ENCODE results near the gene TSPAN4.

The TSPAN4 gene

DNA sequence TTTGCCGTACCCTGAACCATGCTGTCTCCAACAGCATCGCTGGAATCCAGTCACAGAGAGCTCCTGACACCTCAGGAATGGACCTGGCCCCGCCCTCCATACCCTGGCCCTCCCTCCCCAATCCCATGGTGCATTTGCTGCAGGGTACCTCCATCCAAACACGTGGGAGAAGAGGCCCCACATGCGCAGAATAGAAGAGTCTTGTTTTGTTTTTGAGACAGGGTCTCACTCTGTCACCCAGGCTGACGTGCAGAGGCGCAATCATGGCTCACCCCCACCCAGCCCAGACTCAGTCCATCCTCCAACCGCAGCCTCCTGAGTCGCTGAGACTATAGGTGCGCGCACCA is 26.2 kb upstream of the TSPAN4 start (continued):
- TF ChIP-seq ZNF660 (tag by site-specific recombination; IDR thresholded peaks at IDR 0.05) (no peak), ZIC2 (tag by site-specific recombination; IDR thresholded peaks at IDR 0.05) (no peak), ZNF654 (tag by site-specific recombination; IDR thresholded peaks at IDR 0.05; ENCODE audit: low read depth) (no peak), SP3 (tag by site-specific recombination; IDR thresholded peaks at IDR 0.05) (0 out of 2 replicates have a peak, but pooled peaks have one; percentile 18), ZNF626 (tag by site-specific recombination; IDR thresholded peaks at IDR 0.05) (no peak), GLIS2 (tag by site-specific recombination; IDR thresholded peaks at IDR 0.05) (no peak), ZNF571 (tag by site-specific recombination; IDR thresholded peaks at IDR 0.05) (no peak), YY1 (tag by site-specific recombination; IDR thresholded peaks at IDR 0.05) (no peak), FEZF1 (tag by site-specific recombination; IDR thresholded peaks at IDR 0.05) (no peak), ZNF777 (tag by site-specific recombination; IDR thresholded peaks at IDR 0.05; ENCODE audit: borderline replicate concordance) (no peak), SALL2 (tag by site-specific recombination; IDR thresholded peaks at IDR 0.05; ENCODE audit: borderline replicate concordance) (no peak), ZNF76 (tag by site-specific recombination; IDR thresholded peaks at IDR 0.05; ENCODE audit: borderline replicate concordance, low read depth) (peak; percentile 22; the same call in 1 of the 2 replicates), SCRT2 (tag by site-specific recombination; IDR thresholded peaks at IDR 0.05) (no peak), ZNF174 (tag by site-specific recombination; IDR thresholded peaks at IDR 0.05) (no peak), ZNF561 (tag by site-specific recombination; IDR thresholded peaks at IDR 0.05; ENCODE audit: borderline replicate concordance) (no peak), IKZF3 (tag by site-specific recombination; IDR thresholded peaks at IDR 0.05) (no peak), ZNF624 (tag by site-specific recombination; IDR thresholded peaks at IDR 0.05) (no peak), ZFP3 (tag by site-specific recombination; IDR thresholded peaks at IDR 0.05; ENCODE audit: low read depth) (no peak), BCL11A (tag by site-specific recombination; IDR thresholded peaks at IDR 0.05; ENCODE audit: low read depth) (no peak), ZNF677 (tag by site-specific recombination; IDR thresholded peaks at IDR 0.05) (no peak), ZNF221 (tag by site-specific recombination; IDR thresholded peaks at IDR 0.05; ENCODE audit: borderline replicate concordance) (no peak), ZNF23 (tag by site-specific recombination; IDR thresholded peaks at IDR 0.05; ENCODE audit: borderline replicate concordance) (no peak)
- TF ChIP-seq, protein P1, sequence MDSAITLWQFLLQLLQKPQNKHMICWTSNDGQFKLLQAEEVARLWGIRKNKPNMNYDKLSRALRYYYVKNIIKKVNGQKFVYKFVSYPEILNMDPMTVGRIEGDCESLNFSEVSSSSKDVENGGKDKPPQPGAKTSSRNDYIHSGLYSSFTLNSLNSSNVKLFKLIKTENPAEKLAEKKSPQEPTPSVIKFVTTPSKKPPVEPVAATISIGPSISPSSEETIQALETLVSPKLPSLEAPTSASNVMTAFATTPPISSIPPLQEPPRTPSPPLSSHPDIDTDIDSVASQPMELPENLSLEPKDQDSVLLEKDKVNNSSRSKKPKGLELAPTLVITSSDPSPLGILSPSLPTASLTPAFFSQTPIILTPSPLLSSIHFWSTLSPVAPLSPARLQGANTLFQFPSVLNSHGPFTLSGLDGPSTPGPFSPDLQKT (IDR thresholded peaks at IDR 0.05; ENCODE audit: borderline replicate concordance, low read depth, low read length): no peak
- TF ChIP-seq, protein P2, sequence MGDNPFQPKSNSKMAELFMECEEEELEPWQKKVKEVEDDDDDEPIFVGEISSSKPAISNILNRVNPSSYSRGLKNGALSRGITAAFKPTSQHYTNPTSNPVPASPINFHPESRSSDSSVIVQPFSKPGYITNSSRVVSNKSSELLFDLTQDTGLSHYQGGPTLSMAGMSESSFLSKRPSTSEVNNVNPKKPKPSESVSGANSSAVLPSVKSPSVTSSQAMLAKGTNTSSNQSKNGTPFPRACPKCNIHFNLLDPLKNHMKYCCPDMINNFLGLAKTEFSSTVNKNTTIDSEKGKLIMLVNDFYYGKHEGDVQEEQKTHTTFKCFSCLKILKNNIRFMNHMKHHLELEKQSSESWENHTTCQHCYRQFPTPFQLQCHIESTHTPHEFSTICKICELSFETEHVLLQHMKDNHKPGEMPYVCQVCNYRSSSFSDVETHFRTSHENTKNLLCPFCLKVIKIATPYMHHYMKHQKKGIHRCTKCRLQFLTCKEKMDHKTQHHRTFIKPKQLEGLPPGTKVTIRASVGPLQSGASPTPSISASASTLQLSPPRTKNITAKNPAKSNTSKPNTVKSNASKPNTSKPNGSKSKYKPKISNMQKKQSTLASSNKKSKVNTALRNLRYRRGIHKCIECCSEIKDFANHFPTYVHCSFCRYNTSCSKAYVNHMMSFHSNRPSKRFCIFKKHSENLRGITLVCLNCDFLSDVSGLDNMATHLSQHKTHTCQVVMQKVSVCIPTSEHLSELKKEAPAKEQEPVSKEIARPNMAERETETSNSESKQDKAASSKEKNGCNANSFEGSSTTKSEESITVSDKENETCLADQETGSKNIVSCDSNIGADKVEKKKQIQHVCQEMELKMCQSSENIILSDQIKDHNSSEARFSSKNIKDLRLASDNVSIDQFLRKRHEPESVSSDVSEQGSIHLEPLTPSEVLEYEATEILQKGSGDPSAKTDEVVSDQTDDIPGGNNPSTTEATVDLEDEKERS (tag by site-specific recombination; IDR thresholded peaks at IDR 0.05): no peak
- TF ChIP-seq, protein P3, sequence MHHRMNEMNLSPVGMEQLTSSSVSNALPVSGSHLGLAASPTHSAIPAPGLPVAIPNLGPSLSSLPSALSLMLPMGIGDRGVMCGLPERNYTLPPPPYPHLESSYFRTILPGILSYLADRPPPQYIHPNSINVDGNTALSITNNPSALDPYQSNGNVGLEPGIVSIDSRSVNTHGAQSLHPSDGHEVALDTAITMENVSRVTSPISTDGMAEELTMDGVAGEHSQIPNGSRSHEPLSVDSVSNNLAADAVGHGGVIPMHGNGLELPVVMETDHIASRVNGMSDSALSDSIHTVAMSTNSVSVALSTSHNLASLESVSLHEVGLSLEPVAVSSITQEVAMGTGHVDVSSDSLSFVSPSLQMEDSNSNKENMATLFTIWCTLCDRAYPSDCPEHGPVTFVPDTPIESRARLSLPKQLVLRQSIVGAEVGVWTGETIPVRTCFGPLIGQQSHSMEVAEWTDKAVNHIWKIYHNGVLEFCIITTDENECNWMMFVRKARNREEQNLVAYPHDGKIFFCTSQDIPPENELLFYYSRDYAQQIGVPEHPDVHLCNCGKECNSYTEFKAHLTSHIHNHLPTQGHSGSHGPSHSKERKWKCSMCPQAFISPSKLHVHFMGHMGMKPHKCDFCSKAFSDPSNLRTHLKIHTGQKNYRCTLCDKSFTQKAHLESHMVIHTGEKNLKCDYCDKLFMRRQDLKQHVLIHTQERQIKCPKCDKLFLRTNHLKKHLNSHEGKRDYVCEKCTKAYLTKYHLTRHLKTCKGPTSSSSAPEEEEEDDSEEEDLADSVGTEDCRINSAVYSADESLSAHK (tag by site-specific recombination; IDR thresholded peaks at IDR 0.05): no peak
- TF ChIP-seq, protein P4, sequence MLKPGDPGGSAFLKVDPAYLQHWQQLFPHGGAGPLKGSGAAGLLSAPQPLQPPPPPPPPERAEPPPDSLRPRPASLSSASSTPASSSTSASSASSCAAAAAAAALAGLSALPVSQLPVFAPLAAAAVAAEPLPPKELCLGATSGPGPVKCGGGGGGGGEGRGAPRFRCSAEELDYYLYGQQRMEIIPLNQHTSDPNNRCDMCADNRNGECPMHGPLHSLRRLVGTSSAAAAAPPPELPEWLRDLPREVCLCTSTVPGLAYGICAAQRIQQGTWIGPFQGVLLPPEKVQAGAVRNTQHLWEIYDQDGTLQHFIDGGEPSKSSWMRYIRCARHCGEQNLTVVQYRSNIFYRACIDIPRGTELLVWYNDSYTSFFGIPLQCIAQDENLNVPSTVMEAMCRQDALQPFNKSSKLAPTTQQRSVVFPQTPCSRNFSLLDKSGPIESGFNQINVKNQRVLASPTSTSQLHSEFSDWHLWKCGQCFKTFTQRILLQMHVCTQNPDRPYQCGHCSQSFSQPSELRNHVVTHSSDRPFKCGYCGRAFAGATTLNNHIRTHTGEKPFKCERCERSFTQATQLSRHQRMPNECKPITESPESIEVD (tag by site-specific recombination; IDR thresholded peaks at IDR 0.05): no peak
- TF ChIP-seq, protein P5, sequence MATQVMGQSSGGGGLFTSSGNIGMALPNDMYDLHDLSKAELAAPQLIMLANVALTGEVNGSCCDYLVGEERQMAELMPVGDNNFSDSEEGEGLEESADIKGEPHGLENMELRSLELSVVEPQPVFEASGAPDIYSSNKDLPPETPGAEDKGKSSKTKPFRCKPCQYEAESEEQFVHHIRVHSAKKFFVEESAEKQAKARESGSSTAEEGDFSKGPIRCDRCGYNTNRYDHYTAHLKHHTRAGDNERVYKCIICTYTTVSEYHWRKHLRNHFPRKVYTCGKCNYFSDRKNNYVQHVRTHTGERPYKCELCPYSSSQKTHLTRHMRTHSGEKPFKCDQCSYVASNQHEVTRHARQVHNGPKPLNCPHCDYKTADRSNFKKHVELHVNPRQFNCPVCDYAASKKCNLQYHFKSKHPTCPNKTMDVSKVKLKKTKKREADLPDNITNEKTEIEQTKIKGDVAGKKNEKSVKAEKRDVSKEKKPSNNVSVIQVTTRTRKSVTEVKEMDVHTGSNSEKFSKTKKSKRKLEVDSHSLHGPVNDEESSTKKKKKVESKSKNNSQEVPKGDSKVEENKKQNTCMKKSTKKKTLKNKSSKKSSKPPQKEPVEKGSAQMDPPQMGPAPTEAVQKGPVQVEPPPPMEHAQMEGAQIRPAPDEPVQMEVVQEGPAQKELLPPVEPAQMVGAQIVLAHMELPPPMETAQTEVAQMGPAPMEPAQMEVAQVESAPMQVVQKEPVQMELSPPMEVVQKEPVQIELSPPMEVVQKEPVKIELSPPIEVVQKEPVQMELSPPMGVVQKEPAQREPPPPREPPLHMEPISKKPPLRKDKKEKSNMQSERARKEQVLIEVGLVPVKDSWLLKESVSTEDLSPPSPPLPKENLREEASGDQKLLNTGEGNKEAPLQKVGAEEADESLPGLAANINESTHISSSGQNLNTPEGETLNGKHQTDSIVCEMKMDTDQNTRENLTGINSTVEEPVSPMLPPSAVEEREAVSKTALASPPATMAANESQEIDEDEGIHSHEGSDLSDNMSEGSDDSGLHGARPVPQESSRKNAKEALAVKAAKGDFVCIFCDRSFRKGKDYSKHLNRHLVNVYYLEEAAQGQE (tag by site-specific recombination; IDR thresholded peaks at IDR 0.05): no peak
- TF ChIP-seq, protein P6, sequence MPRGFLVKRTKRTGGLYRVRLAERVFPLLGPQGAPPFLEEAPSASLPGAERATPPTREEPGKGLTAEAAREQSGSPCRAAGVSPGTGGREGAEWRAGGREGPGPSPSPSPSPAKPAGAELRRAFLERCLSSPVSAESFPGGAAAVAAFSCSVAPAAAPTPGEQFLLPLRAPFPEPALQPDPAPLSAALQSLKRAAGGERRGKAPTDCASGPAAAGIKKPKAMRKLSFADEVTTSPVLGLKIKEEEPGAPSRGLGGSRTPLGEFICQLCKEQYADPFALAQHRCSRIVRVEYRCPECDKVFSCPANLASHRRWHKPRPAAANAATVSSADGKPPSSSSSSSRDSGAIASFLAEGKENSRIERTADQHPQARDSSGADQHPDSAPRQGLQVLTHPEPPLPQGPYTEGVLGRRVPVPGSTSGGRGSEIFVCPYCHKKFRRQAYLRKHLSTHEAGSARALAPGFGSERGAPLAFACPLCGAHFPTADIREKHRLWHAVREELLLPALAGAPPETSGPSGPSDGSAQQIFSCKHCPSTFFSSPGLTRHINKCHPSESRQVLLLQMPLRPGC (tag by site-specific recombination; IDR thresholded peaks at IDR 0.05): no peak

Data from HEK293 (cell line).